Nephron (organoid): Measurements from ENCODE around the gene REEP2.
"Not testable (repeated sequence)": the region's sequence is repeated elsewhere in the genome, so short reads cannot be mapped to it uniquely, and the experiment has no call there.

ENCODE experiments used
- H3K27ac Mint-ChIP-seq, 3 experiments: 2 replicates each; pipeline ENCODE4 v1.8.0; 2020; ENCODE audit warnings: mixed read lengths in 3 of 3, mild to moderate bottlenecking in 2 of 3, moderate library complexity in 1 of 3
- H3K27me3 Mint-ChIP-seq: 2 replicates; pipeline ENCODE4 v1.8.0; 2021; ENCODE audit warnings: low read depth, mild to moderate bottlenecking, moderate library complexity, mixed read lengths
- H3K36me3 Mint-ChIP-seq: 2 replicates; pipeline ENCODE4 v1.8.0; 2020; ENCODE audit warnings: low read depth, mixed read lengths
- H3K4me1 Mint-ChIP-seq: 2 replicates; pipeline ENCODE4 v1.8.0; 2020; ENCODE audit warnings: mixed read lengths
- H3K4me3 Mint-ChIP-seq, 3 experiments: 2 replicates each; pipeline ENCODE4 v1.8.0; 2020; ENCODE audit warnings: mild to moderate bottlenecking in 3 of 3, mixed read lengths in 3 of 3, moderate library complexity in 2 of 3
- H3K9me3 Mint-ChIP-seq: 2 replicates; pipeline ENCODE4 v1.8.0; 2020; ENCODE audit warnings: mixed read lengths
- TF ChIP-seq, protein P1 (sequence below), 3 experiments: fragments of 200-600 bp; sonication (generic); IDR thresholded peaks; one replicate each; pipeline ENCODE4 v1.5.0; 2021; ENCODE audit warnings: antibody characterized with exemption in 3 of 3; ENCODE audit not compliant: unreplicated experiment in 3 of 3

The REEP2 gene

GRCh38 chr5:138438724-138439476 is at the start of gene REEP2:
Gene REEP2, plus strand, starts transcription at chr5:138439057. Its CDS starts 152 bp downstream, at chr5:138439209.
- Mint-ChIP-seq H3K36me3 (peaks cover 26% of the 10 kb centered on the region), H3K4me1 (peaks cover 25% of the 10 kb centered on the region), H3K4me3 (peak within 1 kb of the TSS; percentile 87 to 93 (median 91)), H3K27ac (peak within 1 kb of the TSS in 2 of 3 experiments; percentile 70 to 82), H3K9me3 (no peaks in the 10 kb centered on the region), H3K27me3 (peaks cover 5% of the 10 kb centered on the region)
- TF ChIP-seq, protein P1, sequence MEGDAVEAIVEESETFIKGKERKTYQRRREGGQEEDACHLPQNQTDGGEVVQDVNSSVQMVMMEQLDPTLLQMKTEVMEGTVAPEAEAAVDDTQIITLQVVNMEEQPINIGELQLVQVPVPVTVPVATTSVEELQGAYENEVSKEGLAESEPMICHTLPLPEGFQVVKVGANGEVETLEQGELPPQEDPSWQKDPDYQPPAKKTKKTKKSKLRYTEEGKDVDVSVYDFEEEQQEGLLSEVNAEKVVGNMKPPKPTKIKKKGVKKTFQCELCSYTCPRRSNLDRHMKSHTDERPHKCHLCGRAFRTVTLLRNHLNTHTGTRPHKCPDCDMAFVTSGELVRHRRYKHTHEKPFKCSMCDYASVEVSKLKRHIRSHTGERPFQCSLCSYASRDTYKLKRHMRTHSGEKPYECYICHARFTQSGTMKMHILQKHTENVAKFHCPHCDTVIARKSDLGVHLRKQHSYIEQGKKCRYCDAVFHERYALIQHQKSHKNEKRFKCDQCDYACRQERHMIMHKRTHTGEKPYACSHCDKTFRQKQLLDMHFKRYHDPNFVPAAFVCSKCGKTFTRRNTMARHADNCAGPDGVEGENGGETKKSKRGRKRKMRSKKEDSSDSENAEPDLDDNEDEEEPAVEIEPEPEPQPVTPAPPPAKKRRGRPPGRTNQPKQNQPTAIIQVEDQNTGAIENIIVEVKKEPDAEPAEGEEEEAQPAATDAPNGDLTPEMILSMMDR (IDR thresholded peaks at IDR 0.05; ENCODE audit: unreplicated experiment in 3 of 3), result no peak

- Mint-ChIP-seq H3K27ac (peak overlapping the region in 1 of 3 experiments; percentile 40), H3K4me3 (no peak overlapping the region), H3K4me1 (peaks cover 25% of the 10 kb centered on the region), H3K36me3 (peaks cover 74% of the 10 kb centered on the region), H3K27me3 (no peaks in the 10 kb centered on the region), H3K9me3 (no peaks in the 10 kb centered on the region)
- TF ChIP-seq, protein P1 (IDR thresholded peaks at IDR 0.05; ENCODE audit: unreplicated experiment in 3 of 3), result no peak
These were observed 49.5 kb upstream of the REEP2 start for GRCh38 chr5:138389332-138389731.

DNA sequence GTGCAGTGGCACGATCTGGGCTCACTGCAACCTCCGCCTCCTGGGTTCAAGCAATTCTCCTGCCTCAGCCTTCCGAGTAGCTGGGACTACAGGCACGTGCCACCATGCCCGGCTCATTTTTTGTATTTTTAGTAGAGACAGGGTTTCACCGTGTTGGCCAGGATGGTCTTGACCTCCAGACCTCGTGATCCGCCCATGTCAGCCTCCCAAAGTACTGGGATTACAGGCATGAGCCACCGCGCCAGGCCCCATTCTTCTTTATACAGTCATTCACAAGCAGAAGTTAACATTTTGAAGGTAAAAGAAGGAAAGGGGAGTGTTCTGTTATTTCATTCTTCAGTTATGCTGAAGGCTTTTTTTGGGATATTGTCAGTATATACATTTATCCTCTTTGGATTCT is 48.9 kb upstream of the REEP2 start:
- H3K27me3 Mint-ChIP-seq, result not testable (repeated sequence)
- H3K36me3 Mint-ChIP-seq, result peaks cover 80% of the 10 kb centered on the region

DNA sequence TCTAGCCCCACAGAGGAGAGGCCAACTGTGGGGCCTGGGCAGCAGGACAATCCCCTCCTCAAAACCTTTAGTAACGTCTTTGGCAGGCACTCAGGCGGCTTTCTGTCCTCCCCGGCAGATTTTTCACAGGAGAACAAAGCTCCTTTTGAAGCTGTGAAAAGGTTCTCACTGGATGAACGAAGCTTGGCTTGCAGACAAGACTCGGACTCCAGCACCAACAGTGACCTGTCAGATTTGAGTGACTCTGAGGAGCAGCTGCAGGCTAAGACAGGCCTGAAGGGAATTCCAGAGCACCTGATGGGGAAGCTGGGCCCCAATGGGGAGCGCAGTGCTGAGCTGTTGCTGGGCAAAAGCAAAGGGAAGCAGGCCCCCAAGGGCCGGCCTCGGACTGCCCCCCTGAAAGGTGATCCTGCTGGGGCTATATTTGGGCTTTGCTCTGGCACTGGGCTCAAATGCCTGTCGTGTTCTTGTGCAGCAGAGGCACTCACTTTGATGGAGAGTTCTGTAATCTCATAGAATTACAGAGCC is 46.9 kb upstream of the REEP2 start:
- TF ChIP-seq, protein P1 (IDR thresholded peaks at IDR 0.05; ENCODE audit: unreplicated experiment in 3 of 3), result no peak
- no peaks in the 10 kb centered on the region for H3K9me3 Mint-ChIP-seq
- H3K4me1 Mint-ChIP-seq, result peaks cover 25% of the 10 kb centered on the region
- peaks cover 80% of the 10 kb centered on the region for H3K36me3 Mint-ChIP-seq
- H3K4me3 Mint-ChIP-seq, result peak overlapping the region in 1 of 3 experiments; percentile 42
- H3K27me3 Mint-ChIP-seq, result no peaks in the 10 kb centered on the region
- peak overlapping the region; percentile 87 to 93 (median 89) for H3K27ac Mint-ChIP-seq

More for the DNA sequence above, 48.9 kb upstream of the REEP2 start:
- H3K4me3 Mint-ChIP-seq, H3K9me3 Mint-ChIP-seq: not testable (repeated sequence)
- Mint-ChIP-seq H3K4me1 (peaks cover 25% of the 10 kb centered on the region), H3K27ac (peak overlapping the region in 1 of 3 experiments; percentile 40)

- no peak overlapping the region for H3K4me3 Mint-ChIP-seq
- no peak overlapping the region for H3K27ac Mint-ChIP-seq
- H3K36me3 Mint-ChIP-seq, result peaks cover 71% of the 10 kb centered on the region
- no peaks in the 10 kb centered on the region for H3K9me3 Mint-ChIP-seq
- TF ChIP-seq, protein P1 (IDR thresholded peaks at IDR 0.05; ENCODE audit: unreplicated experiment in 3 of 3), result no peak
- H3K27me3 Mint-ChIP-seq, result no peaks in the 10 kb centered on the region
- H3K4me1 Mint-ChIP-seq, result no peaks in the 10 kb centered on the region
These were observed 36.2 kb upstream of the REEP2 start for GRCh38 chr5:138402640-138403039.

GRCh38 chr5:138408023-138408422 is 30.8 kb upstream of the REEP2 start:
- no peak overlapping the region for H3K4me3 Mint-ChIP-seq
- no peaks in the 10 kb centered on the region for H3K27me3 Mint-ChIP-seq
- TF ChIP-seq, protein P1 (IDR thresholded peaks at IDR 0.05; ENCODE audit: unreplicated experiment in 3 of 3), result no peak
- H3K27ac Mint-ChIP-seq, result no peak overlapping the region
- H3K4me1 Mint-ChIP-seq, result no peaks in the 10 kb centered on the region
- peaks cover 75% of the 10 kb centered on the region for H3K36me3 Mint-ChIP-seq
- H3K9me3 Mint-ChIP-seq, result peaks cover 3% of the 10 kb centered on the region
